Right ventricle myocardium inferior (tissue), 1 donor: ENCODE results near the gene OR6P1. TPM values are rescaled to one million over a fixed set of nuclear protein-coding genes. Genes with fewer than 3 reads are reported as not detected.

Source experiments
- ATAC-seq: fragments of 200-7000 bp; cut with Tn5 transposase; one replicate; pipeline ENCODE4 v1.9.1; 2020; ENCODE audit warnings: mild to moderate bottlenecking, moderate library complexity
- DNase-seq: peaks from one replicate; pipeline ENCODE4 v3.0.0; 2021; ENCODE audit errors: missing footprints
- intact Hi-C: fragments of 100-400 bp; cut with DNase I; formaldehyde crosslinking; loops from one replicate; pipeline ENCODE4 v1.11.0; 2022
- long read RNA-seq: library from polyadenylated mRNA; unstranded; transcript quantifications from one replicate; pipeline ENCODE4 v2.0.0, GENCODE V29; 2021
- total RNA-seq: library from RNA; stranded (reverse); fragmentation: NEBNext Ultra II Directional; extraction: Animal tissue kit (Norgen Biotek cat#: 25700); gene quantifications from one replicate; pipeline ENCODE4 v1.2.1, GENCODE V29; 2021
- donor health status: DM: no; HTN: yes; CAD: no; lungs with severe emphysema.

The OR6P1 gene, protein sequence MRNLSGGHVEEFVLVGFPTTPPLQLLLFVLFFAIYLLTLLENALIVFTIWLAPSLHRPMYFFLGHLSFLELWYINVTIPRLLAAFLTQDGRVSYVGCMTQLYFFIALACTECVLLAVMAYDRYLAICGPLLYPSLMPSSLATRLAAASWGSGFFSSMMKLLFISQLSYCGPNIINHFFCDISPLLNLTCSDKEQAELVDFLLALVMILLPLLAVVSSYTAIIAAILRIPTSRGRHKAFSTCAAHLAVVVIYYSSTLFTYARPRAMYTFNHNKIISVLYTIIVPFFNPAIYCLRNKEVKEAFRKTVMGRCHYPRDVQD
- total RNA-seq: not detected
- long read RNA-seq: 0 reads

DNA sequence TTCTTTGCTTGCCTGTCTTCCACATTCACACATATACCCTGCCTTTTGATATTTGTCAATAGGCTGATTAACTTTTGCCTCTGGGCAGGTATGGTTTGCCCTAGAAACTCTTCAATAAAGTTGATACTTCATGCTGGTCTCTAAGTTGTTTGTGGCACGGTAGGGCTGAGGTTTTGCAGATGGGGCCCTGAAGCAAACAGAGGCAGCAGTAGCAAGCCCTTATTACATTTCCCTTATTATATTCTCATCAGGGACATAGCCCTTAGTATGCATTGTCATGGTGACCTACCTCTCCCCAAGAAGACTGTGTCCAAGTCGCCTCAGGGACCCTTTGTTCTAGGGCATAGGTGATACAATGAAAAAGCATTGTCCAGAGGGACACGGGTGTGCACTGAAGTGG lies at the start of gene OR6P1:
Gene OR6P1, minus strand, starts transcription at position 101 of the 400 bp plus-strand sequence. CDS start 6,976 bp downstream, outside the sequence.
- intact Hi-C loops: no loop called here
- DNase-seq: no peak
- ATAC-seq: no peak

DNA sequence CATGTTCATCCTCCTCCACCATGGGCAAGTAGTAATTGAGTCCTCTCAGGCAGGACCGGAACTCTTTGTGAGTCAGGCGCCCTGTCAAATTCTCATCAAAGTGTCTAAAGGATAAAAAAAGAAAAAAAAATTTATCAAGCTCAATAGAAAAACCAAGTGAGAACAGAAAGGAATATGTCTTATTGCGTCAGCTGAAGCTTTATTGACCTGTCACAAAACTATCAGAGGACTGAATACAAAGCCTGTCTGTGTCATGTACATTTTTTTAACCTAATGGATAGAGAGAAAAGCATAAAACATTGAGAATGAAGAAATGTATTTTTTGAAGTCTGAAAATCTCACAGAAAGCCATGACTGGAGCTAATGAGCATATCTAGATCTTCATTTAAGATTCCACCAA lies 43.4 kb upstream of the OR6P1 start:
- intact Hi-C loops: no loop called here
- ATAC-seq: no peak
- no peak for DNase-seq

DNA sequence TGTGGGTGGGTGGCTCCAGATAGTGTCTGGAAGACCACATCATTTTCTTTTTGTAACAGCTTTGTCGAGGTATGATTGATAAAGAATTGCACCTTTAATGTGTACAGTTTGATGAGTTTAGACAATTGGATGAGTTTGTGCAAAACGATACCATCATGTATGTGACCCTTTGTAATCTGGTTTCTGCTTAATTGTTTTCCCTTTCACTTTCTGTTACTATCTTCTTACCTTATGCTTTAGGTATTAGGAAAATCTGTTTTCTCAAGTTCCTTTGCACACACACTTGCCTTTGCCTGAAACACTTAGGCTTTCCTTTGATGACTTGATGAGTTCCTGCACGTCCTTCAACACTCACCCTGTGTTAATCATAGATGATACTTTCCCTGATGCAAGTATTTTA lies 41.5 kb upstream of the OR6P1 start:
- intact Hi-C loops: no loop called here
- ATAC-seq (no peak), DNase-seq (no peak)

DNA sequence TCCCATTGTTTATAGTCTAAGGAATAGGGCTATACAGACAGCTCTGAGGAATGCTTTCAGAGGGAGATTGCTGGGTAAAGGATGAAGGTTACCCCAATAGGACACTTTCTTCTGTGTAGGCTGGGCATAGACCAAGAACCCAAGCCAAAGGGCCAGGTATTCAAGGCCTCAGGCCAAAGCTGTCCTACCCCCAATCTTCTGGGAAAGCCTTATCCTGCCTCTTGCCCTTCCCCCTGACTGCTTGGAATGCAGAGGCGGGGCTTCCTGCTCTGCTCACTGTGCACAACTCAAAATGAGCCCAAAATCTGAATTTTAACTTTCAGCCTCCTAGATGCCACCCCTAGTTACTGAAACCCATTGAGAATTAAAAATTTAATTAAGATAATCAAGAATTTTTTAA lies 36.9 kb upstream of the OR6P1 start:
- ATAC-seq (no peak), DNase-seq (no peak)
- intact Hi-C loops: no loop called here

DNA sequence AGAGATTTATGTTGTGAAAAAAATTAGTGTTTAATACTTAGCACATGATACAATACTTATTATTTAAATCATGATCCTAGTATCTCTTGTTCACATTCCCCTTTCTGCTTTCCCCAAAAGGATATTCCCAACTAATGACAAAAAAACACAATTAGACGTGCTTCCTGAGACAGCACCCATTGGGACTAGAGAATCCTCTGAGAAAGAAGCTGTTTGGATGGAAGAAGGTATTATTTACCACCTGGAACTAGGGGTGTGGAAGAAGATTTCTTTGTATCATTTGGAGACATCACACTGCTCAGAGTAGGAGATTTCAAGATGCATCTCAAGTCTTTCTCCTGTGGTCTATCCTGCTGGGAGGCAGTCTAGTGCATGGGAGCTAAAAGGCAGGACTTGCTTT lies 34.6 kb upstream of the OR6P1 start, which contains the start of gene OR10Z1:
Gene OR10Z1, plus strand, starts transcription at position 301 of the 400 bp plus-strand sequence. CDS start 1,171 bp downstream, outside the sequence.
- ATAC-seq: no peak
- DNase-seq: no peak
- intact Hi-C loops: no loop called here

DNA sequence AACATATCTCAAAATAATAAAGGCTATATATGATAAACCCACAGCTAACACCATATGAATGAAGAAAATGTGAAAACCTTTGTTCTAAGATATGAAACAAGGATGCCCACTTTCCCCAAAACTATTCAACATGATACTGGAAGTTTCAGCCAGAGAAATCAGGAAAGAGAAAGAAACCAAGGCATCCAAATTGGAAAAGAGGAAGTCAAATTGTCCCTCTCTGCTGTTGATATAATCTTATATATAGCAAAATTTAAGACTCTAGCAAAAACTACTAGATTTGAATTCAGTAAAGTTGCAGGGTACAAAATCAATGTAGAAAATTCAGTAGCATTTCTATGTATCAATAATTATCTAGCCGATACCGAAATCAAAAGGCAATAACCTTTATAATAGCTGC lies 30.4 kb upstream of the OR6P1 start:
- intact Hi-C loops: no loop called here
- DNase-seq (no peak), ATAC-seq (no peak)

DNA sequence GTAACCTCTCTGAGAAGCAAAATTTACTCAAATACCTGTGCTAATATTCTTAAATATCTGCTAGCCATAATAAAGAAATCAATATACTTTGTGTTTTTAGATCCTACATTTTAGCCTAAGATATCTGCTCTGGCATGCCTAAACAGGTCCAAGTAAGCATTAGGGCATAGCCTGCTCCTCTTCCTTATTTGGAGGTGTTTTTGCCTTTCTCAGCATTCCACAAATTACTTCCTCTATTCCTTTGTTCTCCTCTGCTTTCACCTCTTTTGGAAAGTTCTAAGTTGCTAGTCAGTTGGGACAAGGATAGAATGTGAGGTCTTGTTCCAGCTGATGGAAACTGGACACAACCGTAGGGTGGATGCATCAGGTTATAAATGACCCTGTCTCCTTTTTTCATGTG lies 16.6 kb upstream of the OR6P1 start:
- intact Hi-C loops: no loop called here
- DNase-seq: no peak
- no peak for ATAC-seq

DNA sequence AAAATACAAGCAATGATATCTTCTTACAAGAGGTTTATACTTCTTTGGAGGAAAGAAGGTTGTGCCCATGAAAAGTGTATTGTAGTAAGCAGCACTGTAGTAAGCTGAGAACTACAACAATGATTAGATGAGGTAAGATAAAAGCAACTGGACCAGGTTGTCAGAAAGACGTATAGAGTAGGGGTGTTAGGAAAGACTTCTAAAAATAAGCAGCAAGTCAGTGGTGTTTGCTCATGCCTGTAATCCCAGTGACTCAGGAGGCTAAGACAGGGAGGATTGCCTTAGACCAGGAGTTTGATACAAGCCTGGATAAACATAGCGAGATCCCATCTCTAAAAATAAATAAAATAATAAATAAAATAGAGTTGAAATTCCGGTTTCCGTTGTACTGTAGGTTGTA lies 13.6 kb upstream of the OR6P1 start:
- DNase-seq: no peak
- ATAC-seq: no peak
- intact Hi-C loops: no loop called here

DNA sequence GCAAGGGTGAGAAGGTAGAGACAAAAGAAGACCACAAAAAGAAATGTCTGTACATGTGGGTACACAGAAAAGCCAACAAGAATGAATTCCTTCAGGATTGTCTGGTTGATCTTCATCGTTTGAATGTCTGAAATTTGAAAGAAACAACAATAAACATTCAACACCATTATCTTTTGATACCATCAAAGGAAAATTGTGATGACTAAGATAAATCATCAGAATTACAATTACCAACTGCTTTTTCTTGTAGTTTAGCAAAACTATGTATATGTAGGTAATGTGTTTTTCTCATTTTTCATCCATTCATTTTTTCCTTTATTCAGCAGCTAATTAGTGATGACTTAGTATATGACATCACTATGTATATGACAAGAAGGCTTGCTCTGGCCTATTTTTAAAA lies 9.4 kb upstream of the OR6P1 start, which contains the start of gene OR10X1:
Gene OR10X1, minus strand, starts transcription at position 167 of the 400 bp plus-strand sequence. Its CDS starts 0 bp downstream, at position 167.
- DNase-seq: no peak
- intact Hi-C loops: no loop called here
- no peak for ATAC-seq

DNA sequence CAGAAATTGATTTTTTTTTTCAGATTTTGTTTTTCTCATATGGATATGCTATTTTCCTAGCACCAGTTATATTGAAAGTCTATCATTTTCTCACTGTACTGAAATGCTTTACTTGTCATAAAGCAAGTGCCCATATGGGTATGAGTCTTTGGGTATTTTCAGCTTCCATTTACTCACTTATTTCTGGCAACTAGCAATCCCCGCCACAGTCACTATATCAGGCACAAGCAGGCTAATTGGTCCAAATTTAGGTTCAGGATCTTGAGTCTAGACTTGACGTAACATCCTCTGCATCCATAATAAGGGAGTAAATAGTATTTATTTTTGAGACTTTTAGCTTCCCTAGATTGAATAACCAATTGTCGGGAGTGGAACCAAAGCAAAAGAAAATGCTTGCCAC lies 7.2 kb upstream of the OR6P1 start:
- no peak for ATAC-seq
- intact Hi-C loops: no loop called here
- no peak for DNase-seq

DNA sequence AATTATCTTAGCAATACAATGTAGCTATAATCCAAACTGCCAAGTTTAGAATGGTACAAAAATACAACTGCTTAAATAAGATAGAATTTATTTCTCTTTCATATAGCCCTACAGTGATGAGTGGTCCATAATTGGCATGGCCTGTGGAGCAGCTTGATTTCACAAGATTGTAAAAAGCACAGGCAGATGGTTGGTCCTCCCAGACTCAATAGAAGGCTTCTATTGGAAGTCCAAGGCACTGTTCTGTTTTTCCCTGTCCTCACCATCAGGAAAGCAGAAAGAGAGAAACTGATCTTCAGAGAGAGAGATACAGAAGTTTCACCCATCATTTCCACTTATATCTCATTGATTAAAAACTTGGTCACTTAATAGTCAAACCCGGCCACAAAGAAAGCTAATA lies 1.8 kb upstream of the OR6P1 start:
- ATAC-seq: no peak
- DNase-seq: no peak

DNA sequence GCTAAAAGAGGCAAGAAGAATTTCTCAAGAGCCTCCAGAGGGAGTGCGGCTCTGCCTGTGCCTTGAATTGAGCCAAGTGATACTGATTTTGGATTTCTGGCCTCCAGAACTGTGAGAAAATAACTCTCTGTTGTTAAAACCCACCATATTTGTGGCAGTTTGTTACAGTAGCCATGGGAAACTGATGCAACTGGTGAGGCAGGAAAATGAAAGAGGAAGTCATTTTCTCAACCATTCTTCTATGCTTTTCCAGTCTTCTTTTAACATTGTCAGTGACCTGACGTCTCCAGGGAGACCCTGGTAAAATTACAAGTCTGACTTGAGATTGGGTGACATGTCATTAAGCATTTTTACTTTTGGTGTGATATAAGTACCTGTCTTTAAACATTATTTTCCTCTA lies 5.8 kb downstream of the OR6P1 start:
- no peak for ATAC-seq
- intact Hi-C loops: no loop called here
- no peak for DNase-seq

More for the DNA sequence above, 1.8 kb upstream of the OR6P1 start:
- intact Hi-C loops: no loop called here

DNA sequence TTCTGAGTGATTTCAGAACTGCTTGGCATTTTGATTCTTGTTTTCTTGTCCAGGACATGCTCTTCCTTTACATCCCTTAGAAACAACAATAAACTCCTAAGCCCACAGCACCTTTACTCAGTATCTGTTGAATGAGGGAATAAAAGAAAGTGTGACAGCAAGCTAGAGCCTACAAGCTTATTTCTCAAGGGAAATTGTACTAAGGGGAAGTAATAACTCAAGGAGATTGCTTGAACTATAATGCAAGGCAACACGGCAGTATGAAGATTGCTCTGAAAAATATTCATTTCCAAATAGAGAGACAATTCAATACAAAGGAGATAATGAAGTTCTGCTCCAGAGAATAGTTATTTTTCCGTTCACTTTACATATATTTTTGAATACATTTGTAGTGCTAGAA lies 6.5 kb downstream of the OR6P1 start:
- ATAC-seq (no peak), DNase-seq (no peak)
- intact Hi-C loops: no loop called here

DNA sequence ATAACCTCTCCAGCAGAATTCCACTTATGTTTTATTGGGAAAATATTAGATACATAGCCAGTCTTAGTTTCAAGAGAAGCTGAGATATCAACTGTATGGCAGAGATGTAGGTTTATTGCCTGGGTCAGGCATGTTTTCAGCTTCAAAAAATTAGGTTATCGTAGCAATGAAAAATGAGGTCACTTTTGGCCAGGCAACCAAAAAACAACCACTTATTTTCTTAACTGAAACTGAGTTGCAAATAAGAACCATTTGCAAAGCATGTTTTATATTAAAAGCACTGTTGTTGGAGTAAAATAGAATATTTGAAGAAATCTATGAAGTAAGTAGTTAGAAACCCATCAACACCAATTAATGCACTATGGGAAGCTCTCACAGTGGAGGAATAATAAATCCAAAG lies 10.7 kb downstream of the OR6P1 start:
- intact Hi-C loops: no loop called here
- no peak for DNase-seq
- no peak for ATAC-seq

DNA sequence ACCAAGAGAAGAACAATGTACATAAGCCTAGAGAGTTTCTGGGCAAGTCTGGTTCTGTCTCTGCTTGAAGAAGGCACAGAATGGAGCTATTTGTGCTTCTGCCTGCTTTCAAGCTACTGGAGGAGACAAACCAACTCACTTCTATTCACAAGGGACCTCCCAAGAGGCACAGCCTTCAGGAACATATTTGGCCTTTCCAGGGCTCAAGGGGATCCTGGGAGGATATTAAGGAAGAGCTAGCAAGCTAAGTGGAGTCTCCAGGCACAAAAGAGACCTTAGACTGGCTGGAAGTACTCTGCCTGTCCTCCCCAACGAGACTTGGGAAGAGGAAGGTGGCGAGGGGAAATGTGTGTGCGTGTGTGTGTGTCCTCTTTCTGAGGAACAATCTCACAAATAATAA lies 16.0 kb downstream of the OR6P1 start, which contains the start of gene OR6Y1:
Gene OR6Y1, minus strand, starts transcription at position 54 of the 400 bp plus-strand sequence. CDS start 6,300 bp downstream, outside the sequence.
- DNase-seq (no peak), ATAC-seq (no peak)
- intact Hi-C loops: no loop called here

DNA sequence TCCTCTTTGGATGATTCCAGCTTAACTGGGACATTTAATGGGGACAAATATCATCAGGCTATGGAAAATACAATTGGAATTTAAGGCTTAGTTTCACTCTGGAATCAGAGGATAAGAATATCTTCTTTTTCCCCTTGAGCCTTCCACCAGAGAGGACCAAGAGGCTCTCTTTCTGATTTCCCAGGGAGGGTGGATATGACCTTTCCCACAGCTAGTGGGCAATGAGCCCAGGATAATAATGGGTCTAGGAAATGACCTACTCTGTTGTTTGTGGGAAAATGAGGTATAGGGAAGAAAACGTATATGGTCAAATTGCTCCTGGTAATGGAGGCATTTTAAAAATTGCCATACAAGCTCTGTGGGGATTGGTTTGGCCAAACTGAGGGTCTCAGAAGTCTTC lies 18.1 kb downstream of the OR6P1 start:
- no peak for ATAC-seq

DNA sequence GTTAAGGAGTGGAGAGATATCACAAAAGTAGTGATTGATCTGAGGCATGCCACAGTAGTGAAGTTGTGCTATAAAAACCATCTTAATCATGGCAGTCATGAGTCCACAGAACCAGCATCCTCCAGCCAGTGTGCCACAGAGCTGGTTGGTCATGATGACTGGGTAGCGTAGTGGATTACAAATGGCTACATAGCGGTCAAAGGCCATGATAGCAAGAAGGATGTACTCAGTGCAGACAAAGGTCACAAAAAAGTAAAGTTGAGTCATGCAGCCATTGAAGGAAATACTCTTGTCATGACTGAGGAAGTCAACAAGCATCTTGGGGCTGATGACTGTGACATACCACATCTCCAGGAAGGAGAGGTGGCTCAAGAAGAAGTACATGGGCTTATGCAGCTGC lies 22.8 kb downstream of the OR6P1 start:
- intact Hi-C loops: no loop called here
- DNase-seq: no peak
- no peak for ATAC-seq

More for the DNA sequence above, 18.1 kb downstream of the OR6P1 start:
- intact Hi-C loops: no loop called here
- DNase-seq: no peak

DNA sequence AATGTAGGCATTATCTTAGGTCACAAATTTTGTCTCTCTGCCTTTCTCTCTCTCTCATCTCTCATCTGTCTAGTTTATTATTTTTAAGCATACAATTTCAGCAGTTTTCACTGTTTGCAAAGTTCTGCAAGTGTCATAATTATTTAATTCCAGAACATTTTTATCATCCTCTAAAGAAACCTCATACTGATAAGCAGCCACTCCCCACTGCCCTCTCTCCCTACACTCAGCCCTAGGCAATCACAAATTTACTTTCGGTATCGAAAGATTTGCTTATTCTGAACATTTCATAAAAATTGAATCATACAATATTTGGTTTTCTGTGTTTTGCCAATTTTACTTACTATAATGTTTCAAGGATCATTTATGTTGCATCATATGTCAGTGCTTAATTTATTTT lies 32.8 kb downstream of the OR6P1 start:
- intact Hi-C loops: no loop called here
- no peak for ATAC-seq
- DNase-seq: no peak

DNA sequence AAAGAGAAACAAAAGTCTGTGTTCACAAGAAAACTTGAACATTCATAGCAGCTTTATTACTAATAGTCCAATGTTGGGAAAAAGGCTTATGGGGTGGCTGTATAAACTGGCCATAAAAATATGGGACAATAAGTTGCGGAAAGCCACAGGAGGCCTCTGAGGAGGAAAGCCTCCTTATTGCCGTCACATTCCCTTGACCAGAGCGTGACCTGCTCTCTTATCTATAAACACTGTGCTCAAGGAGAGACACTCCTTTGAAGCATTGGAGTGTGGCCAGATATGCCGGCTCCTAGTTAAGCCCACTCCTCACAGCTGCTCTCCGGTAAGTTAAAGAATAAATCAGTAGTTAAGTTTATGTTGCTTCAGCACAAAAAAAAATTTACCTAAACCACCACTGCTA lies 35.9 kb downstream of the OR6P1 start:
- ATAC-seq (no peak), DNase-seq (no peak)
- intact Hi-C loops: no loop called here

DNA sequence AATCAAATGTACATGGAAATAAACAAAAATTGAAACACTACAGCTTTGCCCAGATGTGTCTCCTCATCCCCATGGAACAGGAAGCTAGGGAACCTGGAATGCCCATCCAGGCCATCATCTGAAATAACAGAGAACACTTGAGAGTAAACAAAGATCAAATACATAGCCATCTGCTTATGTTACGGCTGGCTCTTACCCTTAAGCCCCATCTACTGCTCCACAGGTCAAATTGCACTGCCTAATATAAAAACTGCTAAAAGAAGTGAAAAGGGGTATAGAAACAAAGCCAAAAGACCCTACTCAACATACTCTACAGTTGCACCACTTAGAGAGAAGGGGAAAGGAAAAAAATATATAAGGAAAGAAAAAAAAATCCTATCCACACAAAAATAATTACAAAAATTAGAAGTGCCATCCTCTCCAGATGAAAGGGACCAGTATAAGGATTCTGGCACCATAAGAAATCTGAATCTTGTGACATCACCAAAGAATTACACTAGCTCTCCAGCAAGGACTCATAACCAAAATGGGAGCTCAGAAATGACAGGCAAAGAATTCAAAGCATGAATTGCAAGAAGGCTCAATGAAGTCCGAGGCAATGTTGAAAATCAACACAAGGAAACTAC lies 43.1 kb downstream of the OR6P1 start:
- intact Hi-C loops: loop anchor here (2.0 to 10.0 kb wide), 2 partner anchors 323 to 563 kb away; no protein-coding TSS in a partner anchor
- DNase-seq: no peak
- no peak for ATAC-seq
